GM21723 (cell line): ENCODE data around the gene MS4A4E.
"Not testable (repeated sequence)": the region's sequence is repeated elsewhere in the genome, so short reads cannot be mapped to it uniquely, and the experiment has no call there.

Source experiments
- ATAC-seq: cut with Tn5 transposase; IDR thresholded peaks from one replicate; pipeline ENCODE4 v1.9.1; 2021; ENCODE audit warnings: mild to moderate bottlenecking, moderate library complexity; ENCODE audit not compliant: unreplicated experiment

Gene MS4A4E

DNA sequence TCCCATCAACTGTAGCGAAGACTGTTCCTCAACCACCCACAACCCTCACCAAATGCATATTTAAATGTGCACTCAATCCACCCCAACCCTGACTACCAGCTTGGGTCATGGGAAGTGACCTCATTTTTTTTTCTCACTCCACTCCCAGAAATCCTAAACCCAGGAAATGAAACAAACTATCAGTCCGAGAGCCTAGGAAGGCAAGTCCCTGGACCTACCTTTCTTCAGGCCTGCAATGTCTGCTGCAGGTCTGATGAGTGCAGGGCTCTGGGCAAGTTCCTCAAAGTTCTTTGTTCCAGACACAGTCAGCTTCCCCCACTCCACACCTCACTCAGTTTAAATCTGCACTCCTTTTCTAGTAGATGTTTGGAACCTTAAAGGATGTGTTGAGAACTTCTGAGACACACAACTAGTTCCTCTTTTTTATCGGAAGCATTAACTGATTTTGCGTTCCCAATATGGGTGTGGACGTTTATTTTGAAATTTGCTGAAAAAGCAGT lies at the start of gene MS4A4E:
Gene MS4A4E (minus strand): TSS at position 398 of the 500 bp plus-strand sequence. CDS start 13,082 bp downstream, outside the sequence.
- ATAC-seq: no peak

DNA sequence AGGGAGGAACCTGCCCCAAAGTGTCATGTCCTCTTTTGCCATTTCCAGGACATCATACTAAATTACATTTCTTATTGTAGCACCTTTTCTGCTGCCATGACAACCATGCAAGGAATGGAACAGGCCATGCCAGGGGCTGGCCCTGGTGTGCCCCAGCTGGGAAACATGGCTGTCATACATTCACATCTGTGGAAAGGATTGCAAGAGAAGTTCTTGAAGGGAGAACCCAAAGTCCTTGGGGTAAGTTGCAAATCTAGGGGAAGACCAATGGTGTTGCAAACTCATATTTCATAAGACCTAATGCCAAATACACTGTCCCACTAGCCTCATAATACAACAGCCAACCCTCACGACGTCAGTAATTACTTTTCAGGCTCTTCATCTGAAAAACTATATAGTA lies 49.2 kb upstream of the MS4A4E start:
- ATAC-seq: no peak

DNA sequence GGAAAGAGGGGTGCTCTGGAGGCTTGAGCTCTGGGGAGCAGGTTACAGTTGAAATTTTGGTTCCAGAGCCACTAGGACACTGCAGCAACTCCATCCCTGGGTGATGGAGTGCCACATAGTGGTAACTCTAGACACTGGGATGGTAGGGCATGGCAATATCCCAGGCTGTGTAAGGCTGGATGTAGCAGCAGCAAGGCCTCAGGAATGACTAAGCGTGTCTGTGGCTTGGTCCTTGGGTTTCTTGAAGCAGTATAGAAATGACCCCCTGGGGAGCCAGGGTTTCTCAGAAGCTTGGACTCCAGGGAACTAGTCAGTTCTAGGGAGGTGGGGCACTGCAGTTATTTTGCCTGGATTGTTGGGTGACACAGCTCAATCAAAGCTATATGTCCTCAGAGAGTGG lies 45.6 kb upstream of the MS4A4E start:
- ATAC-seq: no peak

DNA sequence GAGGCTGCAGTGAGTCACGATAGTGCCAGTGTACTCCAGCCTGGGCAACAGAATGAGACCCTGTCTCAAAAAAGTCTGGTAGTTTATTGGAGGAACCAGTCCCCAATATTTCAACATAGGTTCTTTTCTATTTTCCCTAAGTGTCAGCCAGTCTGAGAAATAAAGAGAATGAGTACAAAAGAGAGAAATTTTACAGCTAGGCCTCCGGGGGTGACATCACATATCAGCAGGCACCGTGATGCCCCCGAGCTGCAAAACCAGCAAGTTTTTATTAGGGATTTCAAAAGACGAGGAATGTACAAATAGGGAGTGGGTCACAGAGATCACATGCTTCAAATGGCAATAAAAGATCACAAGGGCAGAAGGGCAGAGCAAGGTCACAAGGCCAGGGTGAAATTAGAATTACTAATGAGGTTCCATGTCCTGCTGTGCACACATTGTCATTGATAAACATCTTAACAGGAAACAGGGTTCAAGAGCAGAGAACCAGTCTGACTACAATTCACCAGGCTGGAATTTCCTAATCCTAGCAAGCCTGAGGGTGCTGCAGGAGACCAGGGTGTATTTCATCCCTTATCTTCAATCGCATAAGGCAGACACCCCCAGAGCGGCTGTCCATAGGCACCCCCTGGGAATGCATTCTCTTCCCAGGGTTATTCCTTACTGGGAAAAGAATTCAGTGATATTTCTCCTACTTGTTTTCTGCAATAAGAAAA lies 42.6 kb upstream of the MS4A4E start:
- ATAC-seq: not testable (repeated sequence)

DNA sequence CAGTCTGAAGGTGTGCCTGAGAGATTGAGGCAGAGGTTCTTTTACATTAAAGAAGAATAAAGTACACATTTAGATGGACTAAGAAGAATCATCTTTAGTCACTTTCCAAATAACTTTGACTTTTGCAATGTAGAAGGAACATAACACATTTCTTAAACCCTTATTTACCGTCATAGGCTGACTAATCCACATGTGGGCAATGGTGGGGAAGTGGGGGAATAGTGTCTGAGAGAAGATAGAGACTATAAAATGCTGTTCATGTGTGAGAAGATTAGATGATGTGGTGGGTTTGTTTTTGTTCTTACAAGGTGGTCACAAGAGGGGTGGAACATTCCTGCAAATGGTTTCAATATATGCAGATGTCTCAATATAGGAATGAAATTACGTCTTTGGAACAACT lies 39.3 kb upstream of the MS4A4E start:
- no peak for ATAC-seq

DNA sequence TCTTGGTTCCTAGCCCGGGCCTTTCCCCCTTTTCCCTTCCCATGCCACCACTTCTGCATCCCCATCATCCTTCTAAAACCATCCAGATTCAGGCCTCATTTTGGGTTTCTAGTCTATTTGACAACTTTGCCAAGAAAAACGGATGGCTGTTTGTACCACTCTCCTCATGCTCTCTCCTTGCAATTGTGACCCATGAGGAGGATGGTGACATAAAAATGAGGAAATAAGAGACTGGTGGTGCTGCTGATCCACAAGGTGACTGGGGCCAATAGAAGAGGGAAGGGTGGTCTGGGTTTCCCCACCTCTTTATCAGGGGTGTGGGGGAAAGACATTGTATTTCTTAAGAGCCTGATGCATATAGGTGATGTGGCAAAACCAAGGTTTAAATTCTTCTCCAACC lies 38.5 kb upstream of the MS4A4E start:
- no peak for ATAC-seq

DNA sequence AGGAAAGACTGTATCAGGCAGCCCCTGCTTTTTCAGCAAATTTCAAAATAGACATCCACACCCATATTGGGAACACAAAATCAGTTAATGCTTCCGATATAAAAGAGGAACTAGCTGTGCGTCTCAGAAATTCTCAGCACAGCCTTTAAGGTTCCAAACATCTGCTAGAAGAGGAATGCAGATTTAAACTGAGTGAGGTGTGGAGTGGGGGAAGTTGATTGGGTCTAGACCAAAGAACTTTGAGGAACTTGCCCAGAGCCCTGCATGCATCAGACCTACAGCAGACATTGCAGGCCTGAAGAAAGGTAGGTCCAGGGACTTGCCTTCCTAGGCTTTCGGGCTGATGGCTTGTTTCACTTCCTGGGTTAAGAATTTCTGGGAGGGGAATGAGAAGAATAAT lies 37.5 kb upstream of the MS4A4E start, which contains the start of gene MS4A4A:
Gene MS4A4A (plus strand): TSS at position 255 of the 400 bp plus-strand sequence. CDS start 10 bp downstream, at position 265.
- ATAC-seq: no peak

DNA sequence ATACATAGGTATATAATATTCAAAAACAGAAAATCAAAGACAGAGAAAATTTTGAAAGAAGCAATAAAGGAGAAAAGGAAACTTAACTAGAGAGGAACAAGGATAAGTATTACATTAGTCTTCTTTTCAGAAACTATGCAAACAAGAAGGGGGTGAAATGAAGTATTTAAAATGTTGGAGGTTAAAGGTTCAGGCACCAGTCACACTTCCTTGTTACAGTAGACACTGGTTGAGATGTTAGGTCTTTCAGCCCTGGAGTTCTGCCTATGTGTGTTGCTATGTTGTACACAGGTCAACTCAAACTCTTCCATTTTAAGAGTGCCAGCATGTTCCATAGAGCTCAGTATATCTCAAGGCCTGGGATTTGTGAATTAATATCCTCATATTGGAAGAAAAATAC lies 31.5 kb upstream of the MS4A4E start:
- no peak for ATAC-seq

DNA sequence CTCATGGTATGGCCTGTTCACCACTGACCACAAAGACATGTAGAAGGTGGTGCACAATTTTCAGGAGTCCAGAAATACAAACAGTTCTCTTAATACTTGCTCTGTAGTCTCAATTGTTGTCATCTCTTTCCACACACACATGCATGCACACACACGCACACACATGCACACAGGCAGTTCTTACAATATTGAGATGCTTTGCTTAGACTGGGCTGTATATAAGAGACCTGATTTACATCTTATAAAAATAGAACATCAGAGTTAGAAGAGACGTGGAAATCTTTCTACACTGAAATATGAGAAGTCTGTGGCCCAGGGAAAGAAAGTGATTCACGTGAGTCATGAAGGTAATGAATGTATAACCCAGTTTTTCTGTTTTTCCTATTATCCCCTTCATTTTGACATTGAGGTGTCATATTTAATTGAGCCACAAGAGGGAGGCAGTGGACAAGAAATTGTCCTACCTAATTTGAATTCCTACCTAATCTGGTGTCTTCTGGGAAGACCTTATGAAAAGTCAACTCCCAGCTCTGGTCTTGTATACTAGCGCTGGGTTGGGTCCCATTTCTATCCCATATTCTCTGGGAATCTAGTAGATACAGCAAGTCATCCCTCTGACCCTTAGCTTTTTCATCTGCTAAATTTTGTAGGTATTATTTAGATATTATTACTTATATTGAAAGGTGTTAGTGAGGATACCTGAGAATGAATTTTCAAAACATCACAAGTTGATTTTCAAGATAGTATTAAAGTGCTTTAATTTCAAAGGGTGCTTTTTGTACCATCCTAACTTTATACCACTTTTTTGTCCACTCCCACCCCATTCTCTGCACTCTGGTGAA lies 22.7 kb upstream of the MS4A4E start:
- no peak for ATAC-seq

DNA sequence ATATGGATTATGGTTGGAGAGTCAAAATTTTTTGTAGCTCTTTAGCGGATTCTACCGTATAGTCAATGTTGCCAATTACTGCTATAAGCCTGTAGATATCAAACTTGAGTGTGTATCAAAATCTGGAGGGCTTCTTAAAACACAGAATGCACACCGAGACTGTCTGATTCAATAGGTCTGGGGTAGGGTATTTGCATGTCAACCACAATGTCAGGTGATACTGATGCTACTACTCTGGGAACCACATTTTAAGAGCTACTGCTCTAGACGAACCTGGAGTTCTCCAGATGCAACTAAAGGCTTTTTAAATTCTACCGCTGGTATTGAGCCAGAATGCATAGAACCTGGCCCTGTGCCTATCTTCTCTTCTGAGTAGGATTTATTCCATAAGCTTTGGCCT lies 21.7 kb upstream of the MS4A4E start:
- no peak for ATAC-seq

DNA sequence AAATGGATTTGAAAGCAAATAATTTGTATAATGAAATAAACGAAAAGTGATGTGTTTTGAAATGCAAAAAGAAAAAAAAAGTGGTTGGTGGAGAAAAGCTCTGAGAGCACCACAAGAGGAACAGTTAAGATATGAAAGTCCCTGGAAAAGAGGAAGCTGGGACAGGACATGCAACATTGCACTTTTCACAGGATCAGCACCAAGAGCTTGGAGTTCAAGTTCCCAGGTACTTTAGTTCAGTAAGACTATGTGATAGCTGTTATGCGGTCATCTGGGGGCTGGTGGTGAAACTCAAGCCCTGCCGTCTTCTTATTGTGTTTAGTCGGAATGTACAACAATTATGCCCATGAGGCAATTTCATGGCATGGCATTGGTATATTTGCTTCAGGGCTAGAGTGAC lies 20.5 kb upstream of the MS4A4E start:
- ATAC-seq: no peak

DNA sequence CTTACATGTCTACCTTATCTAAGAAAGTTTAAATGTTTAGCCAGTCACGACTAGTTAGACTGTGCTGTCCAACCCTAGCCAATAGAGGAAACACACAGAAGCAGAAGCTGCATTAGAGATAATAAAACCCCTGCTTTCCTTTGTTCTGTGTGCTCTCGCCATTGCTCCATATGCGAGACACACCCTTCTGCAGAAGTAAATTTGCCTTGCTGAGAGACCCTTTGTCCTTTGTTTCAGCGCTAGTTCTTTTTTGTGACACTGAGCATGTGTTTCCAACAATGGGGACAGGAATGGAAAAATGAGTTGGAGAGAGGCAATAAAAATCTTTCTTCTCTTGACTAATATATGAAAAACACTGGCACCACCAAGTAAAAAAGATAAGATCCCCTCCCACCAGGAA lies 18.1 kb upstream of the MS4A4E start:
- no peak for ATAC-seq

DNA sequence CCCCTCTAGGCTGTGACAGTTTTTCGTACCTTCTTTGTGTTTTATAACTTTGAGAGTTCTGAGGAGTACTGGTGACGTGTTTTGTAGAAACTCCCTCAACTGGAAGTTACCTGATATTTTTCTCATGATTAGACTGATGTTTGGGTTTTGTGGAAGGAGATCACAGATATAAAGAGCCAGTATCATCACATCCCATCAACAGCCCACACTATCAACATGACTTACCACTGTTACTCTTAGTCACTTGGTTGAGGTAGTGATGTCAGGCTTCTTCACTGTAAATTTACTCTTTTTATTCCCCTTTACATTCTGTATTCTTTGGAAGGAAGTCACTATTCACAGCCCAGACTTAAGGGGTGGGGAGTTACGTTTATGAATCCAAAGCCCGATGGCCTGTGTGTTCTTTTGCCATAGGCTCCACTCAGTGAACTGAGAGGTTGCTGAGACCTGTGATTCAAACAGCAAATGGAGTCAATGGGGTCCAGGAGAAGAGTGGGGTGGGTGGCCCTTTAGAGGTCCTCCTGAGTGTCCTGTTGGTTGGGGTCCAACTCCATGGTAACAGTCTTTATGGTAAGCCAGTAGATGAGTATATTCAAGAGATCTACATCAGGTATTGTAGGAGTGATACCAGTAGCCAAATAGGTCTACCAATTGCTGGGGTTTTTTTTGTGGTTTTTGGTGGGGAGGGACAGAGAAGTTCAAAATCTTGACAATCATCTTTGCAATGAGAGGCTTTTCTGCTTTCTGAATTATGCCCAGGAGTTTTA lies 15.2 kb upstream of the MS4A4E start:
- ATAC-seq: no peak

DNA sequence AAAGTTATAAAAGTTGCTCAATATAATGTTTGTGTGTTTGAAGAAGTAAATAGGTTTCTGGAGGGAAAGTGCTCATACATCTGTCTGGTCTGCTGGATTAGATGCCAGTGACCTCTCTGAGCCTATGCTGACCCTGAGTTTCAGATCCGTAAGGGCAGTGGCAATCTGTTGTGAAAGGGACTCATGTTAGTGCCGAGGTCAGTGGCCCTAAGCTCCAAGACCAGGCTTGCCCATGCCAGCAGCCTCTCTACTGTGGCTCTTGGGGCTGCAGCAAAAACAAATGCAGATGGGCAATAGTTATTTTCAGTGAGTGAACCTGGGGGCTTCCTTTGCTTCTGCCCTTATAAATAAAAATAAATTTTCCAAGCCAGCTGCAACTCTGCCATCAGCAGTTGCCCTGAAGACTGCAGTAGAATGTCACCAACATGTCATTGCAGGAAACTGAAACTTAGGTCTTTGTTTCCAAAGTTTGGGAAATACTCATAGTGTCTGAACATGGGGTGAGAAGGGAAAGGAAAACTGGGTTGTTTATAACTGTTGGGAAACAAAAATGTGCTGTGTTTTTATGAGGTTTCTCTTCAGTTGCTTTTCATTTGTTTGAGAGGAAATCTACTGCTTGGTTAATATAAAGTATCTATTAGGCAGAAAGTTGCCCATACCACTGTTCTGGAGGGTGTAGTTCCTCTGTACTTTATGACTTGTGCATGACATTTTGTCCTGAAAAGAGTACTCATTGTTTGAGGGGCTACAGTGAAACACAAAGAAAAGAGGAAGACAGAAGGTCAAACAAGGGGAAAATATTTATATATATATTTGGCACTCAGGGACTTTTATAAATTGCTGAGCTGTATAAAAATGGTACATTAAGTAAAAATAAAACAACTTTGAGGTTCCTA lies 9.5 kb upstream of the MS4A4E start:
- ATAC-seq: no peak

DNA sequence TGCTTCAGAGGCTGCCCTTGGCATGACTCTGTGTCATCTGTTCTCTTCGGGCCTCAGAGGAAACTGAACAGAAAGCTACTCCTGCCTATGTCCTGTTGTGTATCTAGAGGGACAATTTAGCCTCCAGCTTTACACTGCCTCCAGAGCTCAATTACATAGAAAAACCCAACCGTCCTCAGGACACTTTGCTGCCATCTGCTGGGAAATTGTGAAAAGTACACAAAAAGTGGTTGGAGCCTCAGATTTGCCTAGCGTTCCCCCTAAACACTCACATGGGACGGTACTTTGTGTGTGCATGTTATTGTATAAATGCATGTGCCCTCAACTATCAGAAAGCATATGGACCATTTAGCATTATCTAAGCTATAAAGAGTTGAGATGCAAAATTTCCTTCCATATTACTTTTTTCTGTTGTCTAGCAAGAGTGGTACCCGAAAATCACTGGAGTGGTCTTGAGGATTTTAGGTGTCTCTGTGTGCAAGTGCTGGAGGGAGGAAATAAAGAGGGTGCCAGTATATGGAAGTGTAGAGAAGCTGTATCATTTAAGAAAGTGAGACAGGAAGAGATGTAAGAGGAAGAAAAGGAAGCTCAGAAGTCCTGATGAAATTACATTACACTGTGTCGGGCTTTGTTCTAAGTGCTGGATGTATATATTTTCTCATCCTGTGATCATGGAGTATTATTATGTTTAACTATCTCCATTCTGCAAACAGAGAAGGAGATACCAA lies 8.7 kb upstream of the MS4A4E start:
- ATAC-seq: no peak

DNA sequence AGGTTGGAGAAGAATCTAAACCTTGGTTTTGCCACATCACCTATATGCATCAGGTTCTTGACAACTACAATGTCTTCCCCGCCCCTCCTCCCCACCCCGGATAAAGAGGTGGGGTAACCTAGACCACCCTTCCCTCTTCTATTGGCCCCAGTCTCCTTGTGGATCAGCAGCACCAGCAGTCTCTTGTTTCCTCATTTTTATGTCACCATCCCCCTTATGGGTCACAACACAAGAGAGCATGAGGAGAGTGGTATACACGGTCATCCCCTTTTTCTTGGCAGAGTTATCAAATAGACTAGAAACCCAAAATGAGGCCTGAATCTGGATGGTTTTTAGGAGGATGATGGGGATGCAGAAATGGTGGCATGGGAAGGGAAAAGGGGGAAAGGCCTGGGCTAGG lies 1.2 kb downstream of the MS4A4E start:
- ATAC-seq: no peak

DNA sequence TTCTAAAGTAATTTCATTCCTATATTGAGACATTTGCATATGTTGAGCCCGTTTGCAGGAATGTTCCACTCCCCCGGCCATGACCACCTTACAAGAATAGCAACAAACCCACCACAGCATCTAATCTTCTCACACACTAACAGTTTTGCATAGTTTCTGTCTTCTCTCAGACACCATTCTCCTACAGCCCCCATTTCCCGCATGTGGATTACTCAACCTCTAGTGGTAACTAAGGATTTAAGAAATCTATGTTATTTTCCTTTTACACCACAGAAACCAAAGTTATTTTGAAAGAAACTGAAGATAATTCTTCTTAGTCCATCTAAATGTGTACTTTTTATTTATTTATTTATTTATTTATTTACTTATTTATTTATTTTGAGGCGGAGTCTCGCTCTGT lies 2.3 kb downstream of the MS4A4E start:
- no peak for ATAC-seq

DNA sequence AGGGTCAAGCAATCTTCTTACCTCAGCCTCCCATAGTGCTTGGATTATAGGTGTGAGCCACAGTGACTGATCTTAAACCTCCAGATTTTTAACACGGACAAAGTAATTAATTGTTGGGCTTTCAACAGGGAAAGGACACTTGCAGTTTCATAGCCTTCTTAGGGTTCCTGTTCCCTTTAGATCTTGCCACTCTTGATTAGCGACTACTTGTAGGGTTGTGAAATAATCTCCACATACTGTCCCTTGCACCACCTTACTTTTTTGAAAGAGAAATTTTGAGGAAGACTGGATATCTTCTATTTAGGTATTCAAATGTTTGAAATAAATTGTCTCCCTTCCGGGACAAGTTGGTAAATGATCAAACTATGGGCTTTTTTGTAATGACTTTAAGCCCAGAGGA lies 7.6 kb downstream of the MS4A4E start:
- no peak for ATAC-seq

DNA sequence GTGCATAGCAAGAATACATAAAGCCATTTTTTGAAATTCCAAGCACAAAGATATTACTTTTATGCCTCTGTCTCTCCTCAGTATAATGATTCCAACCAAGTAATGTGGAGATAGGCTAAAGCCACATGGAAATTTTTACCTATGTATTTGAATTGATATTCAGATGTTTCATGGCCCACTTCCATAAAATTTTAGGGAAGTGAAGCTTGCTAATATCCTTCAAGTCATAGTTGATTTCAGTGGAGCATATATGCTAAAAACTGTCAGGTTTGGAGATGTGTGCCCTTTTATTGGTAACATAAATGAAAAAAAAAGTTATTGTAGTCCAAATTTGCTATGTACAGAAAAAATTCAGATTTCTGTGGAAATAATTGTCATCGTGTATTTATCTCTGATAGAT lies 12.3 kb downstream of the MS4A4E start:
- no peak for ATAC-seq

DNA sequence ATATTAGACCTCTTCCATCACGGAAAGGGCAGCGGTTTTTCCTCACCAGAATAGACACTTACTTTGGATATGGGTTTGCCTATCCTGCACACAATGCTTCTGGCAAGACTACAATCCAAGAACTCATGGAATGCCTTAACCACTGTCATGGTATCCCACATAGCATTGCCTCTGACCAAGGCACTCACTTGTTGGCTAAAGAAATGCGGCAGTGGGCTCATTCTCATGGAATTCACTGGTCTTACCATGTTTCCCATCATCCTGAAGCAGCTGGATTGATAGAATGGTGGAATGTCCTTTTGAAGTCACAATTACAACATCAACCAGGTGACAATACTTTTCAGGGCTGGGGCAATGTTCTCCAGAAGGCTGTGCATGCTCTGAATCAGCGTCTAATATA lies 20.8 kb downstream of the MS4A4E start:
- ATAC-seq: no peak
